ENCODE measurements around the gene NR2F1-AS1. TPM values are rescaled to one million over a fixed set of nuclear protein-coding genes. Genes with fewer than 3 reads are reported as not detected.

NR2F1-AS1 gene
- total RNA-seq, 2 experiments from 2014 or later: not detected

DNA sequence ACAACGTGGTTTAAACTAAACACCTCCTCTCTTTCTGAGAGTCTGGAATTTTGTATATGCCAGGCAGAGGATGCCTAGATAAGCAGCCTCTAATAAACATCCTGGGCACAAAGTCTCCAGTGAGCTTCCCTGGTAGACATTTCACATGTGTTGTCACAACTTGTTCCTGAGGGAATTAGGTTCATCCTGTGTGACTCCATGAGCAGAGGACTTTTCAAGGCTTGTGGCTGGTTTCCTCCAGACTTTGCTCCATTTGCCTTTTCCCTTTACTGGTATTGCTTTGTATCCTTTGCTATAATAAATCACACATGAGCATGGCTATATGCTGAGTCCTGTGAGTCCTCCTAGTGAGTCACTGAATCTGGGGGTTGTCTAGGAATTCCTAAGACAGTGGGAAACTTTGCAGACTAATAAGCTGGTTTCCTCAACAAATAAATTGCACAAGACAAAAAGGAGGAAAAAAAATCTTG lies 77.4 kb downstream of the NR2F1-AS1 start:
- no peak overlapping the region for H3K4me2 ChIP-seq (ENCODE audit: low read length)
- no peaks in the 10 kb centered on the region for H3K79me2 ChIP-seq (ENCODE audit: insufficient read depth, low read depth, low read length)
- intact Hi-C loops (cut with micrococcal nuclease; ENCODE audit: unreplicated experiment): no loop called here
- H3K27ac ChIP-seq (ENCODE audit: low read depth, low read length, poor library complexity, severe bottlenecking): no peak overlapping the region
- no TSS peak for BruUV-seq (replicated peaks)
- TF ChIP-seq EZH2phosphoT487 (IDR thresholded peaks at IDR 0.05; ENCODE audit: borderline replicate concordance, low read depth, low read length): no peak
- TF ChIP-seq, protein P1, sequence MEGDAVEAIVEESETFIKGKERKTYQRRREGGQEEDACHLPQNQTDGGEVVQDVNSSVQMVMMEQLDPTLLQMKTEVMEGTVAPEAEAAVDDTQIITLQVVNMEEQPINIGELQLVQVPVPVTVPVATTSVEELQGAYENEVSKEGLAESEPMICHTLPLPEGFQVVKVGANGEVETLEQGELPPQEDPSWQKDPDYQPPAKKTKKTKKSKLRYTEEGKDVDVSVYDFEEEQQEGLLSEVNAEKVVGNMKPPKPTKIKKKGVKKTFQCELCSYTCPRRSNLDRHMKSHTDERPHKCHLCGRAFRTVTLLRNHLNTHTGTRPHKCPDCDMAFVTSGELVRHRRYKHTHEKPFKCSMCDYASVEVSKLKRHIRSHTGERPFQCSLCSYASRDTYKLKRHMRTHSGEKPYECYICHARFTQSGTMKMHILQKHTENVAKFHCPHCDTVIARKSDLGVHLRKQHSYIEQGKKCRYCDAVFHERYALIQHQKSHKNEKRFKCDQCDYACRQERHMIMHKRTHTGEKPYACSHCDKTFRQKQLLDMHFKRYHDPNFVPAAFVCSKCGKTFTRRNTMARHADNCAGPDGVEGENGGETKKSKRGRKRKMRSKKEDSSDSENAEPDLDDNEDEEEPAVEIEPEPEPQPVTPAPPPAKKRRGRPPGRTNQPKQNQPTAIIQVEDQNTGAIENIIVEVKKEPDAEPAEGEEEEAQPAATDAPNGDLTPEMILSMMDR (conservative IDR thresholded peaks at IDR 0.05; ENCODE audit: low read length): no peak
- H3K4me3 ChIP-seq (ENCODE audit: low read depth, low read length, poor library complexity, severe bottlenecking): no peak overlapping the region
- no peak overlapping the region for H2AFZ ChIP-seq (ENCODE audit: low read length)
- no peak for DNase-seq (ENCODE audit: low spot score)
- POLR2A ChIA-PET: interaction anchor here (0.6 kb wide), 1 partner anchor 800 kb away, joined by 3 read pairs; no protein-coding TSS in a partner anchor
- no peaks in the 10 kb centered on the region for H3K36me3 ChIP-seq (ENCODE audit: insufficient read depth, low read length)
- no peaks in the 10 kb centered on the region for H3K9me3 ChIP-seq (ENCODE audit: low read length)
- H3K4me1 ChIP-seq (ENCODE audit: insufficient read depth, low read length, poor library complexity, severe bottlenecking): no peaks in the 10 kb centered on the region
- CTCF ChIA-PET (ENCODE audit: unreplicated experiment): no interaction called here
- H4K20me1 ChIP-seq (ENCODE audit: insufficient read depth, low read length): no peaks in the 10 kb centered on the region
- H3K9me2 ChIP-seq (ENCODE audit: insufficient read depth, low read length): no peaks in the 10 kb centered on the region

DNA sequence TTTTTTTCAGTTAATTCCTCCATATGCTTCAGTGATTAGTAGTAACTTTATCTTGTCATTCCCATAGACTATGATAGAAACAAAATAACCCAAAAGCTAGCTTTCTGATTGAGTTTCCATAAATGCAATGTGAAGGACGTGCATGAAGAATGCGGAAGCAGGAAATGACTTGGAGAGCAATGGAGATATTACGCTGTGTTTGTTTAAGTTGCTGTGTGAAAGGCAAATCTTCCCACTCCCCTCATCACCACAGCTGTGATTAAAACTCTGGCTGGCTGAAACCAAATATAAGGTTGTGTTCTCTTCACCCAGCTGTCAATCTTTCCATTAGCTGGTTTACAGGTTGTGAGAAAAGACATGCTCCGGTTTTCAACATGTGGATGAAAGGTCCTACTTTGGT lies 83.9 kb downstream of the NR2F1-AS1 start:
- Histone ChIP-seq H3K4me2 (ENCODE audit: low read length) (no peak overlapping the region), H2AFZ (ENCODE audit: low read length) (no peak overlapping the region), H3K9me3 (ENCODE audit: low read length) (no peaks in the 10 kb centered on the region), H3K4me3 (ENCODE audit: low read depth, low read length, poor library complexity, severe bottlenecking) (no peak overlapping the region), H3K9me2 (ENCODE audit: insufficient read depth, low read length) (no peaks in the 10 kb centered on the region), H3K79me2 (ENCODE audit: insufficient read depth, low read depth, low read length) (no peaks in the 10 kb centered on the region), H3K4me1 (ENCODE audit: insufficient read depth, low read length, poor library complexity, severe bottlenecking) (no peaks in the 10 kb centered on the region), H4K20me1 (ENCODE audit: insufficient read depth, low read length) (no peaks in the 10 kb centered on the region), H3K36me3 (ENCODE audit: insufficient read depth, low read length) (no peaks in the 10 kb centered on the region), H3K27ac (ENCODE audit: low read depth, low read length, poor library complexity, severe bottlenecking) (no peak overlapping the region)
- CTCF ChIA-PET (ENCODE audit: unreplicated experiment): no interaction called here
- intact Hi-C loops (cut with micrococcal nuclease; ENCODE audit: unreplicated experiment): no loop called here
- no peak for DNase-seq (ENCODE audit: low spot score)
- POLR2A ChIA-PET: interaction anchor here (0.5 to 0.6 kb wide), 2 partner anchors 35 to 1638 kb away, joined by 3 read pairs; no protein-coding TSS in a partner anchor
- no TSS peak for BruUV-seq (replicated peaks)
- TF ChIP-seq EZH2phosphoT487 (IDR thresholded peaks at IDR 0.05; ENCODE audit: borderline replicate concordance, low read depth, low read length): no peak
- TF ChIP-seq, protein P1 (conservative IDR thresholded peaks at IDR 0.05; ENCODE audit: low read length): no peak

DNA sequence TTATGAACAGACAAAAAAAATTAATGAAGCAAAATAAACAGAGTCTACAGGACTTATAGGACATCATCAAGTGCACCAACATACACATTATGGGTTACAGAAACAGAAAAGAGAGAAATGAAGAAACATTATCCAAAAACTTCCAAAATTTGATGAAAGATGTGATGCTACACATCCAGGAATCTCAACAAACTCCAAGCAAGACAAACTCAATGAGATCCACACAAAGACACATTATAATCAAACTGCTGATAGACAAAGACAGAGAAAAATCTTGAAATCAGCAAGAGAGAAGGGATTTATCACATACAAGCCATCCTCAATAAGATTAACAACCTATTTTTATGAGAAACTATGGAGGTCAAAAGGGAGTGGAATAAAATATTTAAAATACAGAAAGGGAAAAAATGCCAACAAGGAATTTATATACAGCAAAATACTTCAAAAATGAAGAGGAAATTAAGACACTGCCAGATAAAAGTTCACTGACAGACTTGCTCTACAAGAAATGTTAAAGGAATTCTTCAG lies 101.0 kb downstream of the NR2F1-AS1 start:
- H3K9me2 ChIP-seq (ENCODE audit: insufficient read depth, low read length): no peaks in the 10 kb centered on the region
- DNase-seq (ENCODE audit: low spot score): no peak
- BruUV-seq (replicated peaks): no TSS peak
- intact Hi-C loops (cut with micrococcal nuclease; ENCODE audit: unreplicated experiment): no loop called here
- no peaks in the 10 kb centered on the region for H3K4me1 ChIP-seq (ENCODE audit: insufficient read depth, low read length, poor library complexity, severe bottlenecking)
- TF ChIP-seq, protein P1 (conservative IDR thresholded peaks at IDR 0.05; ENCODE audit: low read length): no peak
- no peak for TF ChIP-seq EZH2phosphoT487 (IDR thresholded peaks at IDR 0.05; ENCODE audit: borderline replicate concordance, low read depth, low read length)
- no peak overlapping the region for H3K4me2 ChIP-seq (ENCODE audit: low read length)
- CTCF ChIA-PET (ENCODE audit: unreplicated experiment): no interaction called here
- H2AFZ ChIP-seq (ENCODE audit: low read length): no peak overlapping the region
- H3K4me3 ChIP-seq (ENCODE audit: low read depth, low read length, poor library complexity, severe bottlenecking): no peak overlapping the region
- no peaks in the 10 kb centered on the region for H4K20me1 ChIP-seq (ENCODE audit: insufficient read depth, low read length)
- H3K79me2 ChIP-seq (ENCODE audit: insufficient read depth, low read depth, low read length): no peaks in the 10 kb centered on the region
- no peak overlapping the region for H3K27ac ChIP-seq (ENCODE audit: low read depth, low read length, poor library complexity, severe bottlenecking)
- POLR2A ChIA-PET: no interaction called here
- H3K9me3 ChIP-seq (ENCODE audit: low read length): no peaks in the 10 kb centered on the region
- H3K36me3 ChIP-seq (ENCODE audit: insufficient read depth, low read length): no peaks in the 10 kb centered on the region

All from OCI-LY7 (cell line).